GM20000 (cell line): ENCODE data around the gene DNAJB5.
"Not testable (repeated sequence)": the region's sequence is repeated elsewhere in the genome, so short reads cannot be mapped to it uniquely, and the experiment has no call there.

Source experiments
- DNase-seq: peaks from one replicate; pipeline ENCODE4 v3.0.0; 2012; ENCODE audit warnings: low spot score
- TF ChIP-seq, protein P1 (sequence below): IDR thresholded peaks from 2 replicates; pipeline ENCODE4 v1.5.1; 2012; ENCODE audit warnings: mild to moderate bottlenecking, control low read depth; ENCODE audit errors: extremely low read depth, missing control alignments

Gene DNAJB5

DNA sequence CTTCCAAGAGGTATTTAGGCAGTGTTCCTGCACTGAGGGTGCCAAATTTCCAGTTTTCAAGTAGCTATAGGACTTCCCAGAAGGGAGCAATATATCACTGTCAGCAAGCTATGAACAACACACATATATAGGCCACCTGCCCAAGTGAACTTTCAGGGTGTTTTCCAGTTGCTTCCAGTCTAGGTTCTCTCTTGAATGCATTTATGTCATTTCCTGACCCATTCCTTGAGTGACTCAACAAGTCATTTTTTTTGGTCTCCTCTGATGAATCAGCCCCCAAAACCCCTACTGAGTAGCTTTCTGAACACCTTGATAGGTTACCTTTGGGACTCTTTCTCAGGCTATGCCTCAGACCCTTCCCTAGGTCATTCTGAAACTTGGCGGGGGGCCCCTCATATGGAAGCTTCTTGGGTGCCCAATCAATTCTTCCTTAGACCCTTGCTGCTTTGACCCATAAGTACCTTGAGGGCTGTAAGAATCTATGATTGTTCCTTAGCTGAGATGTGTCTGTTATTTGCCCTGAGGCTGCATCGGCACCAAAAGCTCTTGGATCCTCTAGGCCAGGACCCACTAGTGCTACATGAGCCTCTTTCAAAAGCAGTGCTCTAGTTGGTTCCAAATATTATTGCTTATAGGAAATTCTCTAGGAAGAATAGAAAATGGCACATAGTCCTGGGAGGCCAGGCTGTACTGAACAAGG, 12.4 kb downstream of the DNAJB5 start:
- peak; percentile 23 for DNase-seq
- TF ChIP-seq, protein P1, sequence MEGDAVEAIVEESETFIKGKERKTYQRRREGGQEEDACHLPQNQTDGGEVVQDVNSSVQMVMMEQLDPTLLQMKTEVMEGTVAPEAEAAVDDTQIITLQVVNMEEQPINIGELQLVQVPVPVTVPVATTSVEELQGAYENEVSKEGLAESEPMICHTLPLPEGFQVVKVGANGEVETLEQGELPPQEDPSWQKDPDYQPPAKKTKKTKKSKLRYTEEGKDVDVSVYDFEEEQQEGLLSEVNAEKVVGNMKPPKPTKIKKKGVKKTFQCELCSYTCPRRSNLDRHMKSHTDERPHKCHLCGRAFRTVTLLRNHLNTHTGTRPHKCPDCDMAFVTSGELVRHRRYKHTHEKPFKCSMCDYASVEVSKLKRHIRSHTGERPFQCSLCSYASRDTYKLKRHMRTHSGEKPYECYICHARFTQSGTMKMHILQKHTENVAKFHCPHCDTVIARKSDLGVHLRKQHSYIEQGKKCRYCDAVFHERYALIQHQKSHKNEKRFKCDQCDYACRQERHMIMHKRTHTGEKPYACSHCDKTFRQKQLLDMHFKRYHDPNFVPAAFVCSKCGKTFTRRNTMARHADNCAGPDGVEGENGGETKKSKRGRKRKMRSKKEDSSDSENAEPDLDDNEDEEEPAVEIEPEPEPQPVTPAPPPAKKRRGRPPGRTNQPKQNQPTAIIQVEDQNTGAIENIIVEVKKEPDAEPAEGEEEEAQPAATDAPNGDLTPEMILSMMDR = no peak

DNA sequence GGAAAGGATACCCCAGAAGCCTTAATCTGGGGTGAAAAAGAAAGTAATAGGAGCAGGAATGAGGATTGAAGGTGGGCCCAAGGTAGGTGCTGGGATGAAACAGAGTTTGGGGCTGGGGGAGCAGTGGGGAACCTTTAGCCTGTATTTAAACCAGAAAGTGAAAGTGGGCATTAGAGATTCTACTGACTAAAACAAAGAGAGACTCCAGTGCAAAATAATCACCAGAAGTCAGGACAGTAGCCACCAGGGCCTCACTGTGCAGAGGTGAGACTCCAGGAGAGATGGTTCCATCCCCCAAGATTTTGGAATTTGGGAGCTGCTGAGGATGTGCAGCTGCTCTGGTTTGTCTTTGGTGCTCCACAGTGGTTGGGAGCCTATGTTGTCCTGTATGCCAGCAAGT, 13.1 kb downstream of the DNAJB5 start:
- DNase-seq = peak; percentile 11
- TF ChIP-seq, protein P1 = no peak

DNA sequence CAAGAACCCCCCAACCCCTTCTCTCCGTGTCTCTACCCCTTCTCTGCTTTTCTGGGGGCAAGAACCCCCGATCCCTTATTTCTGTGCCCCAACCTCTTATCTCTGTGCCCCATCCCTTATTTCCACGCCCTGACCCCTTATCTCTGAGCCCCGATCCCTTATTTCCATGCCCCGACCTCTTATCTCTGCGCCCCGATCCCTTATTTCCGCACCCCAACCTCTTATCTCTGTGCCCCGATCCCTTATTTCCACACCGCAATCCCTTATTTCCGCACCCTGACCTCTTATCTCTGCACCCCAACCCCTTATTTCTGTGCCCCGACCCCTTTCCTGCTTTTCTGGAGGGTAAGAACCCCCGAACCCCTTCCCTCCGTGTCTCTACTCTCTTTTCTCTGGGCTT, 14.8 kb downstream of the DNAJB5 start:
- not testable (repeated sequence) for DNase-seq

DNA sequence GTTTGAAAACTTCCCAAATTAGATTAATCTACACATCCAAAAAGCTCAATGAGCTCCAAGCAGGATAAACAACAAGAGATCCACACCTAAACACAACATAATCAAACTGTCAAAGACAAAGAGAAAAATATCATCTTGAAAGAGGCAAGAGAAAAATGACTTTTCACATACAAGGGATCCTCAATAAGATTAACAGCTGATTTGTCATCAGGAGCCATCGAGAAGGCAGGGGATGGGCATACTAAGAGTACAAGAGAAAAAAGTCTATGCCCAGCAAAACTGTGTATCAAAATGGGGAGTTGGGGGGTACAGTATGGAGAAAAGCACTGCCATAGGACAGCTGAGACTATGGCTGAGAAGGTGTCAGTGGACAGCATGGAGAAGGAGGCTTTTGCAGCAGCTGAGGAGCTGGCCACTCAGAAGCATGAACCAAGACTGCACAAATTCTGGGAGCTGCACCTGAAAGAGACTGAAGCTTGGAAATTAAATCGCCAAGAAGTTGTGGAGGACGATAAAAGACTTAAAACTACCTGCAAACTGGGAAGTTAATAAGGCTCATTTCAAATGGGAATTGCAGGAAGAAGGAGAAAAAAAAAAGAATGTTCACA, 20.9 kb downstream of the DNAJB5 start:
- DNase-seq = no peak
- TF ChIP-seq, protein P1 = no peak

DNA sequence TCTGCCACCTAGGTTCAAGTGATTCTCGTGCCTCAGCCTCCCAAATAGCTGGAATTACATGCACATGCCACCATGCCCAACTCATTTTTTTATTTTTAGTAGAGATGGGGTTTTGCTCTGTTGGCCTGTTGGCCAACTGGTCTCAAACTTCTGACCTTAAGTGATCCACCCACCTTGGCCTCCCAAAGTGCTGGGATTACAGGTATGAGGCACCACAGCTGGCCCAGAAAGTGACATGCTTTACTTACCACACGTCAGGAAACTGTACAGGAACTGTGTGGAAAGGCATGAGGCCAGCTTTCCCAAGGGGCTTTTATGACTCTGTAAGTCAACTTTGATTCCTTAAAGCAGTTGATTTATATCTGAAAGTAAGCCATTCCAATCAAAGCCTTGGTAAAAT, 25.0 kb downstream of the DNAJB5 start:
- TF ChIP-seq, protein P1 = no peak
- DNase-seq = no peak

DNA sequence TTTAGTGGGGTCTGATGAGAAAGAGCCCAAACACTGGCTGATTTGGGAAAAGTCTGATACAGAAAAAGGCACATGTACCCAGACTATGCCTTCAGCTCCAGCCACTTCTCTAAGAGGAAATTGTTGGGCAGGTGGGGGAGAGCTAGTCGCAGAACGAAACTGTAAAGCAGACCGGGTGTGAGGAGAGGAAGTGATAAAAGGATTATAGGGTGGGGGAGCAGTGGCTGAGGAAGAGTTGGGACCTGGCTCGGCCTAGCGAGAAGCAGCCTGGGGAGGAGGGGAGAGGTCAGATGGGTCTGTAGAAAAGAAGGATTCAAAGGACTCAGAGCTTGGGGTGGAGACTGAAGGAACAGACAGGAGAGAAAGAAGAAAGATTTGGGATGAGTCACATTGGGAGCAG, 33.9 kb downstream of the DNAJB5 start:
- DNase-seq = not testable (repeated sequence)

DNA sequence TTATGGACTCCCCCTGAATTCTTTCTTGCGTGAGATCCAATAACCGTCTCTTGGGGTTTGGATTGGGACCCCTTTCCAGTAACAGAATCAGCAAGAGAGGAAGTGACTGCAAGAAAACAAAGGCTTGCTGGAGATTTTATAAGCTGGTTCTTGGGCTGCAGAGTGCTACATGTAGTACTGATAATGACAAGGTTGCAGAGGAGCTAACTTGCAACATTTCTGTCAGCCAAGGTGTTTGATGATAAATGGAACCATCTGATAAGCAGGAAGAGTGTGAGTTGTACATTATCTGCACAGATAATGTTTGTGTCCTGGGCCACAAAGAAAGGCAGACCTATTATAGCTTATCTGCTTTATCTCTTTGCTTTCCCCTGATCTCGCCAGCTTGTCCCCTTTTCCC, 37.1 kb downstream of the DNAJB5 start:
- TF ChIP-seq, protein P1 = no peak
- no peak for DNase-seq

DNA sequence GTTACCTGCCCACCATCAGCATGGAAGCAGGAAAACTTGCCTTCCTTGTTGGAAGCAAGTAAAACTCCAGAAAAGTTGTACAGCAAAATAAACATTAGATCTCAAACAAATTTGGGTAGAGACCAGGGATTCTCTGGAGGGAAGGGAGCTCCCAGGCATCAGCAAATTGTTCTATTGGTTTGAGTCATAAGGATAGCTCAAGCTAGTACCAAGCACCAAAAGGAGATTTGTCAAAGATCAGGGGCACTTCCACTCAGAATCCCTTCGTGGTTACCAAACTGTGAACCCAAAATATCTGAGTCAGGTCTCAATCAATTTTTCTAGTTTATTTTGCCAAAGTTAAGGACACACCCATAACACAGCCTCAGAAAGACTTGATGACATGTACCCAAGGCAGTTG, 37.8 kb downstream of the DNAJB5 start:
- TF ChIP-seq, protein P1 = no peak

More for the DNA sequence above, 37.8 kb downstream of the DNAJB5 start:
- DNase-seq = no peak
